DMS114 treated with DMSO at 0.1 percent for 48 hours (cell line): ENCODE measurements around the gene DIP2C.
"Not testable (repeated sequence)": the region's sequence is repeated elsewhere in the genome, so short reads cannot be mapped to it uniquely, and the experiment has no call there.

Experiments
- DNase-seq: peaks from one replicate; lab custom pipeline; 2025; ENCODE audit not compliant: unreplicated experiment; lab: John Stamatoyannopoulos, UW

DIP2C gene

GRCh38 chr10:370449-370825 is 319.0 kb downstream of the DIP2C start:
- DNase-seq, result no peak

- DNase-seq, result no peak
These were observed 319.6 kb downstream of the DIP2C start for GRCh38 chr10:369684-370448.

GRCh38 chr10:369221-369683 is 320.2 kb downstream of the DIP2C start:
- no peak for DNase-seq

- no peak for DNase-seq
These were observed 320.8 kb downstream of the DIP2C start for GRCh38 chr10:368579-369220.

DNA sequence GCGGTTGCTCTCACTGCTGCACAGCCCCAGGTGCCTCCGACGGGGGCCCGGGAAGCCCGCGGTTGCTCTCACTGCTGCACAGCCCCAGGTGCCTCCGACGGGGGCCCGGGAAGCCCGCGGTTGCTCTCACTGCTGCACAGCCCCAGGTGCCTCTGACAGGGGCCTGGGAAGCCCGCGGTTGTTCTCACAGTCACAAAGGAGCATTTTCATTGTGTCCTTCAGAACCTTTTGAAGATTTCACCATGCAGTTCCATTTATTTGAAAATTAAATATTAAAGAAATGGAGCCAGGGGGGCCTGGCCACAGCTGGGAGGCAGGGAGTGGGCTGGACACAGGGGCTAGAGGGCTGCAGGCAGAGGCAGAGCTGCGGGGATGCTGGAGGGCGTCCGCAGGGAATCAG is 321.4 kb downstream of the DIP2C start:
- not testable (repeated sequence) for DNase-seq

GRCh38 chr10:367636-368035 is 321.8 kb downstream of the DIP2C start:
- DNase-seq, result no peak

DNA sequence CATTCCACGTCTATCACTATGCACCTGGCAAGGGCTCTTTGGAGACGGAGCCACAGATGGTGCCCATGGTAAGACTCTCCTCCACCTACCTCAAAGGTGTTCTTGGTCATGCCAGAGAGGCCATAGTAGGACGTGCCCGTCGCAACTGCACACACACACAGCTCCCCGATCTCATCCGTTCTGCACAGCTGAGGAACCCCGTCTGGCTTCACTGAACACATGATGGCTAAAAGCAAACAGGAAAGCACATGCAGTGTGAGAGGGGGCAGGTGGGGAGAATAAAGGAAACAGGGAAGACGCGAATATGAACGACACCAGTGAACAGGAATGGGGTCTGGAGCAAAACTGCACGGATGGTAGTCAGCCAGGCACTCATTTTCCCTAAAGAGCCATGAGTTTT is 323.3 kb downstream of the DIP2C start:
- no peak for DNase-seq

- no peak for DNase-seq
These were observed 325.1 kb downstream of the DIP2C start for GRCh38 chr10:364267-364775.

DNA sequence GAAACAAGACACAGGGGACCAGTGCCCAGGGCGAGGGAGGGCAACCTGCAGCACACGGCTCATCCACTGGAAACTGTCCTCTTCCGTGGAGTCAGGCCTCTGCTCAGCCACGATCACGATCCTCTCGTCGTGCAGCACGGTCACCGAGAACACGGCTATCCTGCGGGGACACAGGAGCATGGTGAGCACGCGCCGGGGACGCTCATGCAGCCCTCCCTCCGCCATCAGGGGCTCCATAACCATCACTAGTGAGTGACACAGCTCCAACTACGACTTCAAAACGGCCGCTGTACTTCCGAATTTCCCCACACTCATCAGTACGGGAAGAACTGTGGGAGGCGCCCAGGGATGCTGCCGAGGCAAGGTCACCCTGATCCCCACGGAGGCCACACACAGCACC is 326.3 kb downstream of the DIP2C start:
- no peak for DNase-seq

DNA sequence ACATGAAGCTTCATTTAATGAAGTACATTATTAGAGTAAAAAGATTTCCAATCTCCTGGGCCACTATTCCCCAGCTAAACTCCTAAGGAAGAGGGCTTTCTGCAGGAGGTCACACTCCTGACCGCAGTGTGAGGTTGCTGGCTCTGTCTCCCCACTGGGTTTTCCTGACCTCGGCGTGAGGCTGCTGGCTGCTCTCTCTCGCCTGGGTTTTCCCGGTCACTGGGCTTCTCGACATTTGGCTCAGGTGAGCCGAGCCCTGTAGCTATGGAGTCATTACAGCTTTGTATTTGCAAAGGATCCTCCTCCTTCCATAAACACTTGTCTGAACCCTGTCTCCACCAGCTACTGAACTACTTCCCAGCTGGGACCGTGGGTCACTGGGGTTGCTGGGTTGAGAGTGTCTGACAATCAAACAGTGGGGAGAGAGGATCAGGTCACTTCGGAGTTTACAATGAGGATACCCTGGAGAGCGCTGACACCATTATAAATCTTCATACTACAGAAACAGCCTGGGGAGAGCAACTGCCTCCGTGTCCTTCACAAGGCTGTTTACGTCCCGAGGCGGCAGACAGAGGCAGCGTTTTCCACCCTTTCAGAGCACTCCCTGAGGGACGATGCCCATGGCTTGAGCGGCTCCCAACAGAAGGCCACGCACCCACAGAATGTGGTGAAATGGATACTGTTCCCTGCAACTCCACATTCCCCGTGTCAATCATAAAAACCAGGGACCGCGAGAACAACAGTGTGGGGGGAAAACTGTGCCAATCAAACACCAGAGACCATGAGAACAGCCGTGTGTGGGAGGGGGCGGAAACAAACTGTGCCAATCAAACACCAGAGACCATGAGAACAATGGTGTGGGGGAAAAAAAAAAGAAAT is 328.0 kb downstream of the DIP2C start:
- DNase-seq, result no peak

GRCh38 chr10:360653-361052 is 328.8 kb downstream of the DIP2C start:
- no peak for DNase-seq

DNA sequence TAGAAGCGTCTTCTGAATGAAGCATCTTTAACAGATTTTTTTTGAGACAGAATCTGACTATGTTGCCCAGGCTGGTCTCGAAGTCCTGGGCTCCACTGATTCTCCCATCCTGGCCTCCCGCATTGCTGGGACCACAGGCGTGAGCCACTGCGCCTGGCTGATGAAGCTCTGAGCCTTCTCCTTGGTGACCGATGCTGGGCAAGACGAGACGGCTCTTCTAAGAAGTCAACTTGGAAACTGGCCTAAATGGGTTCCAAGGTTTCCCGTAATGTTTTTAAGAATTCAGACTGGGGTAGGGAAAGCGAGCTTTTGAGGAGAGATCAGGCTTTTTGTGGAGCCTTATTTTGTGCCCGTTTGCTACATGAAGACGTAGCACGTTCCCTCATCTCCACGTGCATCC is 329.7 kb downstream of the DIP2C start:
- no peak for DNase-seq

- no peak for DNase-seq
These were observed 330.4 kb downstream of the DIP2C start for GRCh38 chr10:359093-359492.

DNA sequence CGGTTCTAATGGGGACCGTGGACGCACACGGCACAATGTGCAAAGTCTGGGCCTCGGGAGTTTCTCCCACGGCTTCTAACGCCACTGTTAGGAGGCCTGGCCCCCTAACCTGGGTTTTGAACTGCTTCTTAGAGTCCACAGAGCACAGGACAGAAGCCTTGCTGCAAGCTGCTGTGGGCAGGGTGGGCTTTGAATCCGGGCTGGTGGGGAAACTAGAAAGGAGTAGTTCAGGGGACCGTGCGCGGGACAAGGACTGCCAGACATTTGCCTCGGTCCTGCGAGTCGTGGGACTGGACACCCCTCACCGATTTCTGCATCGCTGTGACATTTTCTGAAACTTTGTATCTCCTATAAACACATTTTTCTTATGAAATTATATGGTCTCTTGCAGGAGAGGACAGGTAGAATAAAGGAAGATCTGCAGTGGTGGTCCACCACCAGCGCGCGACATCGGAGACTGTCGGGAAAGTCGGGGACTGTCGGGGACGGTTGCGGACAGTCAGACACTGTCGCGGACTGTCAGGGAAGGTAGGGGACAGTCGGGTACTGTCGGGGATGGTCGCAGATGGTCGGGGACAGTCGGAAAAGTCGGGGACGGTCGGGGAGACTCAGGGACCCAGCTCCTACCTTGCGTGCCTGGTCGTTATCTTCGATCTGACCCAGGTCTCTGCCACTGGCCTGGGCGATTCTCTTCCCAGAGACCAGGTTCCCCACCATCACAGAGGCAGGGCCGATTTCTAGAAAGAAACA is 332.1 kb downstream of the DIP2C start:
- DNase-seq, result no peak

GRCh38 chr10:356452-356851 is 333.0 kb downstream of the DIP2C start:
- DNase-seq, result no peak

DNA sequence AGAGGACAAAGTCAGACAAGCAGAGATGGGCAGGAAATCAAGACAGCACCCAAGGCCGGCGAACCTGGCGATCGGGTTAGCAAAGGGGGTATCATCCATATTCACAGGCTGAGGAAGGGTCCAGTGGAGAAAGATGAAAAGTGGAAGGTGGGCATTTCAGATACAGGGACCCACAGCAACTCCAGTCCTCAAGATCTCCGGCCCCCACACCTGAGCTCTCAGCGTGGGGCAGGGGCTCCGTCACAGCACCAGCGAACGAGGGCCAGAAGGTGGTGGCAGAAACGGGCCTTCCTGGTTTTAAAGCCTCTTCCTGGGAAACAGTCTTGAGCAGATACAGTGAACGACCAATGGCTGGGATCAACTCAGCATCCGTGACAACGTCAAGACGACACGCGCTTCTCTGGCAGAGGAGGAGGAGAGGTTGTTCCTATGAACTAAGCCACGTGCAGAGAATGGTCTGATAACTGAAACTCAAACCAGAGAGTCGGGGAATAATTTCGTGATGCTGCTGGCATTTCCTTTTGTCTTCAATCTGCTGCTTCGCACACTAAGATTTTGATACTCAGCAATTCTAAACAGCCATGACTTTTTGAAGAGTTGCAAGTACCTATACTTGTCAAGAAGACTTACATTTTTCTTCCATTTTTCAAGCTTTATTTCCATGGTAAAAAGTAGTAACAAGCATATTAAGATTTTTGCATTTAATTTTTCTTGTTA is 334.4 kb downstream of the DIP2C start:
- no peak for DNase-seq

GRCh38 chr10:352476-353235 is 336.8 kb downstream of the DIP2C start:
- DNase-seq, result no peak

- no peak for DNase-seq
These were observed 337.6 kb downstream of the DIP2C start for GRCh38 chr10:351770-352334.

- DNase-seq, result no peak
These were observed 338.4 kb downstream of the DIP2C start for GRCh38 chr10:350981-351501.
